Measurements from ENCODE around the gene CPSF4.
A peak's percentile ranks its signal among the peaks of the same experiment; 100 is the strongest.

Gene CPSF4

GRCh38 chr7:99408379-99409191 is 30.2 kb upstream of the CPSF4 start, which contains the start of the genes BUD31 and PDAP1:
BUD31 (plus strand) TSS chr7:99408969; CDS start chr7:99411093, 2,124 bp downstream.
PDAP1 (minus strand) TSS chr7:99408597; CDS start chr7:99408548, 49 bp downstream.
- CTCF ChIA-PET: interaction anchor here (0.6 kb wide), 1 partner anchor 82 kb away, joined by 4 read pairs; no protein-coding TSS in a partner anchor
- H3K36me3 ChIP-seq (ENCODE audit: control insufficient read depth in 2 of 2, insufficient read depth in 1 of 2, low read length in 2 of 2): peaks cover 39 to 55% of the 10 kb centered on the region in 2 experiments
- POLR2A ChIA-PET: interaction anchor here (0.6 to 3.3 kb wide), 16 partner anchors 8 to 660 kb away, joined by 3 to 36 read pairs (median 6); partner anchors contain the start of genes ARPC1A, ARPC1B, CPSF4 and PTCD1
- TF ChIP-seq ZNF280D (tag by site-specific recombination; IDR thresholded peaks at IDR 0.05) (no peak), ZNF561 (tag by site-specific recombination; IDR thresholded peaks at IDR 0.05; ENCODE audit: borderline replicate concordance) (peak; percentile 81; the same call in 1 of the 2 replicates), ZNF112 (tag by site-specific recombination; IDR thresholded peaks at IDR 0.05) (no peak), BCL6B (tag by site-specific recombination; IDR thresholded peaks at IDR 0.05) (no peak), ZBTB17 (tag by site-specific recombination; IDR thresholded peaks at IDR 0.05) (peak; percentile 92), ZNF692 (tag by site-specific recombination; IDR thresholded peaks at IDR 0.05) (peak; percentile 63; the same call in 1 of the 2 replicates), MYNN (tag by site-specific recombination; IDR thresholded peaks at IDR 0.05; ENCODE audit: borderline replicate concordance) (no peak), ZNF785 (tag by site-specific recombination; IDR thresholded peaks at IDR 0.05) (peak; percentile 52; the same call in 1 of the 2 replicates), ZNF580 (tag by site-specific recombination; IDR thresholded peaks at IDR 0.05) (peak; percentile 72; the same call in 1 of the 2 replicates), YY2 (tag by site-specific recombination; IDR thresholded peaks at IDR 0.05) (peak; percentile 86), ZNF48 (tag by site-specific recombination; IDR thresholded peaks at IDR 0.05) (no peak), OSR2 (tag by site-specific recombination; IDR thresholded peaks at IDR 0.05) (peak; percentile 70), SCRT2 (tag by site-specific recombination; IDR thresholded peaks at IDR 0.05) (peak; percentile 86), ZNF214 (tag by site-specific recombination; IDR thresholded peaks at IDR 0.05; ENCODE audit: borderline replicate concordance) (no peak), TSHZ1 (tag by site-specific recombination; IDR thresholded peaks at IDR 0.05; ENCODE audit: borderline replicate concordance) (peak; percentile 57; the same call in 1 of the 2 replicates), EGR2 (tag by site-specific recombination; IDR thresholded peaks at IDR 0.05; ENCODE audit: low read depth) (no peak), ZSCAN30 (tag by site-specific recombination; IDR thresholded peaks at IDR 0.05) (peak; percentile 87), KLF10 (tag by site-specific recombination; IDR thresholded peaks at IDR 0.05) (peak; percentile 77), ZNF394 (tag by site-specific recombination; IDR thresholded peaks at IDR 0.05; ENCODE audit: borderline replicate concordance) (peak; percentile 80), KLF17 (tag by site-specific recombination; IDR thresholded peaks at IDR 0.05) (peak; percentile 90), ZEB2 (tag by site-specific recombination; IDR thresholded peaks at IDR 0.05) (peak; percentile 94), PRDM4 (tag by site-specific recombination; IDR thresholded peaks at IDR 0.05) (peak; percentile 53)

More at GRCh38 chr7:99408379-99409191, 30.2 kb upstream of the CPSF4 start, which contains the start of the genes BUD31 and PDAP1:
- peak within 1 kb of the TSS; percentile 92 for H3K4me3 ChIP-seq (ENCODE audit: low read depth, low read length)
- H3K9me3 ChIP-seq (ENCODE audit: control insufficient read depth, insufficient read depth, low read depth, low read length): no peaks in the 10 kb centered on the region
- peak within 1 kb of the TSS; percentile 96 for H3K27ac ChIP-seq (ENCODE audit: extremely low read depth, low read depth, low read length)
- peaks cover 2% of the 10 kb centered on the region; the same call in 1 of the 2 replicates for H3K4me1 ChIP-seq (ENCODE audit: control insufficient read depth, insufficient read depth, low read length)
